22Rv1 (cell line): ENCODE data around the gene RNF7.

ENCODE experiments used
- H3K27ac ChIP-seq: fragments of 450-650 bp; 2 replicates; pipeline ENCODE4 v1.5.1; 2017
- ZFX ChIP-seq: fragments of 450-650 bp; IDR thresholded peaks from 2 replicates; pipeline ENCODE4 v1.6.1; 2017; ENCODE audit warnings: antibody characterized with exemption, borderline replicate concordance
- TF ChIP-seq, protein P1 (sequence below): fragments of 450-650 bp; IDR thresholded peaks from 2 replicates; pipeline ENCODE4 v1.5.1; 2017; ENCODE audit warnings: mild to moderate bottlenecking

RNF7 gene

GRCh38 chr3:141769221-141769894 lies 31.3 kb downstream of the RNF7 start:
- TF ChIP-seq, protein P1, sequence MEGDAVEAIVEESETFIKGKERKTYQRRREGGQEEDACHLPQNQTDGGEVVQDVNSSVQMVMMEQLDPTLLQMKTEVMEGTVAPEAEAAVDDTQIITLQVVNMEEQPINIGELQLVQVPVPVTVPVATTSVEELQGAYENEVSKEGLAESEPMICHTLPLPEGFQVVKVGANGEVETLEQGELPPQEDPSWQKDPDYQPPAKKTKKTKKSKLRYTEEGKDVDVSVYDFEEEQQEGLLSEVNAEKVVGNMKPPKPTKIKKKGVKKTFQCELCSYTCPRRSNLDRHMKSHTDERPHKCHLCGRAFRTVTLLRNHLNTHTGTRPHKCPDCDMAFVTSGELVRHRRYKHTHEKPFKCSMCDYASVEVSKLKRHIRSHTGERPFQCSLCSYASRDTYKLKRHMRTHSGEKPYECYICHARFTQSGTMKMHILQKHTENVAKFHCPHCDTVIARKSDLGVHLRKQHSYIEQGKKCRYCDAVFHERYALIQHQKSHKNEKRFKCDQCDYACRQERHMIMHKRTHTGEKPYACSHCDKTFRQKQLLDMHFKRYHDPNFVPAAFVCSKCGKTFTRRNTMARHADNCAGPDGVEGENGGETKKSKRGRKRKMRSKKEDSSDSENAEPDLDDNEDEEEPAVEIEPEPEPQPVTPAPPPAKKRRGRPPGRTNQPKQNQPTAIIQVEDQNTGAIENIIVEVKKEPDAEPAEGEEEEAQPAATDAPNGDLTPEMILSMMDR, result no peak
- H3K27ac ChIP-seq, result no peak overlapping the region

DNA sequence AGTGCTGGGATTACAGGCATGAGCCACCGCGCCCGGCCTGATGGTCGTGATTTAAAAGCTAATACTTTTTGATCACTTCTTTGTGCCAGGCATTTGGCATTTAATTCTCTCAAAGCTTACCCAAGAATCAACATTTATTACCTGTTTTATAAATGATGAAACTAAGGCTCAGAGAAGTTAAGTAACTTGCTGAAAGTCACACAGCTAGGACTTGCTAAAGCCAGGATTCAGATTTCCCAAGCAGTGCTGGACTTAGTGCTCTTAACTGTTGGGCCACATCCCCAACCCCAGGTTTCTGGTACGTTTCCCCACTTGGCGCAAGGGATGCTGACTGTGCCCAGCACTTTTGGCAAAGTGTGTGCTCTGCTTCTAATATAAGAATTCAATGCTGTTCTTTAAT lies 35.6 kb downstream of the RNF7 start:
- no peak overlapping the region for H3K27ac ChIP-seq
- TF ChIP-seq, protein P1, result no peak
- TF ChIP-seq ZFX, result no peak

DNA sequence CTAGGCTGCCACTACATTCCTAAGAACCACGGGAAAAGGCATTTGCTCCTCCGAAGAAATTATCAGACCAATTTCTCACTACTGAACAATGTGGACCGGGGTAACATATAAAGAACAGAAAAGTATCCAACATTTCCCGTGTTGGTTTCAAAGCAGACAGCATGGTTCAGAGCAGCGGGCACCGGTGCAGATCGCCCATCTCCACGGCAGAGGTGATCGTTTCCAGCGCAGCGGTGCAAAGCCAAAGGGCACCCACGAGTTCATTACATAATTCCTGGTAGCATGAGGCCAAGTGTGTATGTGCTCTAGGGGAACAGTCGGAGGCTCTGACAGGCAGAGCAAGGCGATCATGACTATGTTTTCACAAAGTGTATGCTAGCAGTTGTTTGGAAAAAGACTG lies 38.3 kb downstream of the RNF7 start:
- TF ChIP-seq, protein P1, result no peak
- no peak for TF ChIP-seq ZFX
- H3K27ac ChIP-seq, result no peak overlapping the region

GRCh38 chr3:141776885-141777284 lies 38.8 kb downstream of the RNF7 start:
- H3K27ac ChIP-seq, result no peak overlapping the region
- TF ChIP-seq, protein P1, result no peak
- no peak for TF ChIP-seq ZFX

DNA sequence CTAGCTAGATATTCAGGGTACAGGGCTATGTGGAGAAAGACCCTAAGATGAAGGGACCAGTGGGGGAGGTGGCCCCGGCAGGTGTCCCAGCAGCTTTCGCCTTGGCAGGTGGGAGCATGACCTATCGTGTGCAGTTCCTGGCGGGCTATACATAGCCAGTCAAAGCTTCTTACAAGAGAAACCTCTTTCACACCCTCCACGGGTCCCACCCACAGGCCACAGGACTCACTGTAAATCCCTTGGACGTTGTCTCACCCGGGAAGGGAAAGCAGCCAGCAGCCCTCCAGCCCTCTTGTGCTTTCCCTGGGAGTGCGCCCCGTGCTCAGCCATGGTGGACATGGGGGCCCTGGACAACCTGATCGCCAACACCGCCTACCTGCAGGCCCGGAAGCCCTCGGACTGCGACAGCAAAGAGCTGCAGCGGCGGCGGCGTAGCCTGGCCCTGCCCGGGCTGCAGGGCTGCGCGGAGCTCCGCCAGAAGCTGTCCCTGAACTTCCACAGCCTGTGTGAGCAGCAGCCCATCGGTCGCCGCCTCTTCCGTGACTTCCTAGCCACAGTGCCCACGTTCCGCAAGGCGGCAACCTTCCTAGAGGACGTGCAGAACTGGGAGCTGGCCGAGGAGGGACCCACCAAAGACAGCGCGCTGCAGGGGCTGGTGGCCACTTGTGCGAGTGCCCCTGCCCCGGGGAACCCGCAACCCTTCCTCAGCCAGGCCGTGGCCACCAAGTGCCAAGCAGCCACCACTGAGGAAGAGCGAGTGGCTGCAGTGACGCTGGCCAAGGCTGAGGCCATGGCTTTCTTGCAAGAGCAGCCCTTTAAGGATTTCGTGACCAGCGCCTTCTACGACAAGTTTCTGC lies 40.1 kb downstream of the RNF7 start:
- no peak for TF ChIP-seq ZFX
- H3K27ac ChIP-seq, result no peak overlapping the region

GRCh38 chr3:141779667-141780066 lies 41.6 kb downstream of the RNF7 start:
- TF ChIP-seq, protein P1, result no peak
- no peak for TF ChIP-seq ZFX
- no peak overlapping the region for H3K27ac ChIP-seq

GRCh38 chr3:141782386-141782932 lies 44.4 kb downstream of the RNF7 start:
- no peak overlapping the region for H3K27ac ChIP-seq
- TF ChIP-seq, protein P1, result no peak
- no peak for TF ChIP-seq ZFX
